ENCODE measurements around the gene KIRREL3.

DNA sequence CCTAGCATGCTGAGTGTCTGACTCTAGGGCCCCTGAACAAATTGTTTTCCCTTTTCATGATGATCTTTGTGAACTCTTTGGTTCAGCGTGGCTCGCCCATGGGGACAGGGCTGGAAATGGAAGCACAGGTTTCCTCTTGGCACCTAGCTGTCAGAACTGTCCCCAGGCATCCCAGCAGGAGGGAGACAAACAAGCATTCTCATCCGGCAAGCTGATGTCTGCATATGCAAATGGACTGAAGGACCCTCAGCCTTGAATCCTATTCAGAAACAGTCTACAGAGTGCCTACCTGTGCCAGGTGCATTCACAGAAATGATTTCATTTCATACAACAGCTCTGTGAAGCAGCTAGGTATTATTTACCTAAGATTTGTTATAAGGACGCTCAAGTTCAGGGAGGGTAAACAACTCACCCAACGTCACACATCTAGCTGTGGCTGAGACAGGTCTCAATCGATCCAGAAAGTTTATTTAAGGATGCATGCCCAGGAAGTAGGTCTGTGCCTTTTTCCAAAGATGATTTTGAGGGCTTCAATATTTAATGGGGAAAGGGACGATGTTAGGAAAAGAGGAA is 176.4 kb downstream of the KIRREL3 start:
- TF ChIP-seq, protein P1, sequence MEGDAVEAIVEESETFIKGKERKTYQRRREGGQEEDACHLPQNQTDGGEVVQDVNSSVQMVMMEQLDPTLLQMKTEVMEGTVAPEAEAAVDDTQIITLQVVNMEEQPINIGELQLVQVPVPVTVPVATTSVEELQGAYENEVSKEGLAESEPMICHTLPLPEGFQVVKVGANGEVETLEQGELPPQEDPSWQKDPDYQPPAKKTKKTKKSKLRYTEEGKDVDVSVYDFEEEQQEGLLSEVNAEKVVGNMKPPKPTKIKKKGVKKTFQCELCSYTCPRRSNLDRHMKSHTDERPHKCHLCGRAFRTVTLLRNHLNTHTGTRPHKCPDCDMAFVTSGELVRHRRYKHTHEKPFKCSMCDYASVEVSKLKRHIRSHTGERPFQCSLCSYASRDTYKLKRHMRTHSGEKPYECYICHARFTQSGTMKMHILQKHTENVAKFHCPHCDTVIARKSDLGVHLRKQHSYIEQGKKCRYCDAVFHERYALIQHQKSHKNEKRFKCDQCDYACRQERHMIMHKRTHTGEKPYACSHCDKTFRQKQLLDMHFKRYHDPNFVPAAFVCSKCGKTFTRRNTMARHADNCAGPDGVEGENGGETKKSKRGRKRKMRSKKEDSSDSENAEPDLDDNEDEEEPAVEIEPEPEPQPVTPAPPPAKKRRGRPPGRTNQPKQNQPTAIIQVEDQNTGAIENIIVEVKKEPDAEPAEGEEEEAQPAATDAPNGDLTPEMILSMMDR (IDR thresholded peaks at IDR 0.05; ENCODE audit: insufficient read depth, low read length), result no peak
- TF ChIP-seq GABPA (IDR thresholded peaks at IDR 0.05; ENCODE audit: low read depth), result no peak
- TF ChIP-seq, protein P2, sequence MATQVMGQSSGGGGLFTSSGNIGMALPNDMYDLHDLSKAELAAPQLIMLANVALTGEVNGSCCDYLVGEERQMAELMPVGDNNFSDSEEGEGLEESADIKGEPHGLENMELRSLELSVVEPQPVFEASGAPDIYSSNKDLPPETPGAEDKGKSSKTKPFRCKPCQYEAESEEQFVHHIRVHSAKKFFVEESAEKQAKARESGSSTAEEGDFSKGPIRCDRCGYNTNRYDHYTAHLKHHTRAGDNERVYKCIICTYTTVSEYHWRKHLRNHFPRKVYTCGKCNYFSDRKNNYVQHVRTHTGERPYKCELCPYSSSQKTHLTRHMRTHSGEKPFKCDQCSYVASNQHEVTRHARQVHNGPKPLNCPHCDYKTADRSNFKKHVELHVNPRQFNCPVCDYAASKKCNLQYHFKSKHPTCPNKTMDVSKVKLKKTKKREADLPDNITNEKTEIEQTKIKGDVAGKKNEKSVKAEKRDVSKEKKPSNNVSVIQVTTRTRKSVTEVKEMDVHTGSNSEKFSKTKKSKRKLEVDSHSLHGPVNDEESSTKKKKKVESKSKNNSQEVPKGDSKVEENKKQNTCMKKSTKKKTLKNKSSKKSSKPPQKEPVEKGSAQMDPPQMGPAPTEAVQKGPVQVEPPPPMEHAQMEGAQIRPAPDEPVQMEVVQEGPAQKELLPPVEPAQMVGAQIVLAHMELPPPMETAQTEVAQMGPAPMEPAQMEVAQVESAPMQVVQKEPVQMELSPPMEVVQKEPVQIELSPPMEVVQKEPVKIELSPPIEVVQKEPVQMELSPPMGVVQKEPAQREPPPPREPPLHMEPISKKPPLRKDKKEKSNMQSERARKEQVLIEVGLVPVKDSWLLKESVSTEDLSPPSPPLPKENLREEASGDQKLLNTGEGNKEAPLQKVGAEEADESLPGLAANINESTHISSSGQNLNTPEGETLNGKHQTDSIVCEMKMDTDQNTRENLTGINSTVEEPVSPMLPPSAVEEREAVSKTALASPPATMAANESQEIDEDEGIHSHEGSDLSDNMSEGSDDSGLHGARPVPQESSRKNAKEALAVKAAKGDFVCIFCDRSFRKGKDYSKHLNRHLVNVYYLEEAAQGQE (IDR thresholded peaks at IDR 0.05; ENCODE audit: insufficient replicate concordance, low read depth), result no peak

Measured in HL-60 (cell line).